Transverse colon (tissue), 4 donors: ENCODE measurements around the gene FLACC1. TPM values are rescaled to one million over a fixed set of nuclear protein-coding genes. Genes with fewer than 3 reads are reported as not detected.

Source experiments
- DNase-seq: peaks from one replicate; pipeline ENCODE4 v3.0.0-alpha.2; 2019
- H3K27ac ChIP-seq, 4 donors: fragments of 200-600 bp; sonication (generic); 2 replicates each; pipeline ENCODE4 v1.5.1; 2016 to 2018; ENCODE audit warnings: inconsistent platforms in 4 of 4
- H3K27me3 ChIP-seq: fragments of 200-600 bp; sonication (generic); 2 replicates; pipeline ENCODE4 v1.5.1; 2017; ENCODE audit warnings: inconsistent platforms
- H3K36me3 ChIP-seq, 4 donors: fragments of 200-600 bp; sonication (generic); 2 replicates each; pipeline ENCODE4 v1.5.1; 2017 to 2019; ENCODE audit warnings: inconsistent platforms in 4 of 4
- H3K4me1 ChIP-seq, 4 donors: fragments of 200-600 bp; sonication (generic); 2 replicates each; pipeline ENCODE4 v1.5.1; 2017 to 2020; ENCODE audit warnings: inconsistent platforms in 4 of 4
- H3K4me3 ChIP-seq, 4 donors: fragments of 200-600 bp; sonication (generic); 1 replicate in 1 of 4; 2 replicates in 3 of 4; pipeline versions ENCODE4 v1.5.1 to v1.6.1; 2017 to 2019; ENCODE audit warnings: inconsistent platforms in 4 of 4
- H3K9me3 ChIP-seq, 2 donors: fragments of 200-600 bp; sonication (generic); 2 replicates each; pipeline ENCODE4 v1.5.1; 2017 to 2019; ENCODE audit warnings: inconsistent platforms in 2 of 2
- CTCF ChIP-seq, 5 experiments: fragments of 200-600 bp in 3 of 5; fragments of 450-650 bp in 2 of 5; sonication (generic) in 3 of 5; IDR thresholded peaks; 1 replicate in 2 of 5; 2 replicates in 3 of 5; pipeline ENCODE4 v1.5.1; 2016 to 2017; ENCODE audit warnings: antibody characterized with exemption in 5 of 5, inconsistent platforms in 3 of 5, mild to moderate bottlenecking in 2 of 5, moderate library complexity in 1 of 5
- EP300 ChIP-seq: sonication (generic); formaldehyde crosslinking; IDR thresholded peaks from one replicate; pipeline ENCODE4 v1.6.1; 2017; ENCODE audit warnings: antibody characterized with exemption, low read depth
- POLR2A ChIP-seq: fragments of 450-650 bp; IDR thresholded peaks from one replicate; pipeline ENCODE4 v1.6.1; 2016; ENCODE audit warnings: antibody characterized with exemption, mild to moderate bottlenecking, moderate library complexity
- POLR2AphosphoS5 ChIP-seq, 3 donors: sonication (generic); formaldehyde crosslinking; IDR thresholded peaks; one replicate each; pipeline ENCODE4 v1.6.1; 2016; ENCODE audit warnings: antibody characterized with exemption in 3 of 3
- WGBS, 2 donors: methylation state at CpG; one replicate each; pipeline ENCODE4 v1.1.5; 2018; ENCODE audit warnings: low coverage in 1 of 2; 5-methylcytosine and 5-hydroxymethylcytosine counted together
- in situ Hi-C, 4 donors: fragments of 200-750 bp; cut with MboI; loops; one replicate each; pipeline versions ENCODE4 v1.15.0 to v1.15.1; 2017; ENCODE audit warnings: low sequenced_read_pairs in 3 of 4, low pct_ligation_motif_present in 1 of 4, low pct_unique_long_range_greater_than_20kb in 1 of 4
- intact Hi-C: fragments of 100-400 bp; cut with DNase I; formaldehyde crosslinking; loops from one replicate; pipeline ENCODE4 v1.15.1; 2023; ENCODE audit warnings: low total_unique reads
- total RNA-seq, 4 donors: library from RNA; depleted of rRNA; stranded (reverse); fragments of >200 nt; gene quantifications; one replicate each; pipeline ENCODE4 v1.1.0, GENCODE V29; 2016

FLACC1 gene
- total RNA-seq, 4 donors from 2014 or later = 1.6 to 5.2 (median 4.3) TPM; not detected in 1

GRCh38 chr2:201402651-201403562 lies 45.8 kb upstream of the FLACC1 start:
- no peak for TF ChIP-seq EP300
- no peak for TF ChIP-seq POLR2AphosphoS5 (IDR thresholded peaks at IDR 0.05)
- TF ChIP-seq CTCF (IDR thresholded peaks at IDR 0.05) = no peak
- TF ChIP-seq POLR2A = no peak
- H3K9me3 ChIP-seq = no peaks in the 10 kb centered on the region
- DNase-seq = no peak
- H3K36me3 ChIP-seq = peaks cover 0 to 4% (median under 1%) of the 10 kb centered on the region in 4 donors
- H3K27ac ChIP-seq = no peak overlapping the region
- intact Hi-C loops = no loop called here
- in situ Hi-C loops = no loop called here
- no peak overlapping the region for H3K4me3 ChIP-seq
- no peaks in the 10 kb centered on the region for H3K27me3 ChIP-seq
- 80 to 86% methylated on average over 6 of the region's 6 CpGs for WGBS, 2 donors
- peaks cover 13 to 51% (median 24%) of the 10 kb centered on the region in 4 donors for H3K4me1 ChIP-seq

- no peak overlapping the region for H3K4me3 ChIP-seq
- H3K4me1 ChIP-seq = peaks cover 10 to 47% (median 22%) of the 10 kb centered on the region in 4 donors
- 36 to 56% methylated on average over 3 of the region's 3 CpGs for WGBS, 2 donors
- H3K9me3 ChIP-seq = no peaks in the 10 kb centered on the region
- intact Hi-C loops (no loop called here), in situ Hi-C loops (no loop called here)
- H3K27ac ChIP-seq = no peak overlapping the region
- TF ChIP-seq EP300 (no peak), CTCF (IDR thresholded peaks at IDR 0.05) (no peak), POLR2AphosphoS5 (IDR thresholded peaks at IDR 0.05) (no peak), POLR2A (no peak)
- H3K36me3 ChIP-seq = peaks cover 0 to 12% (median 2%) of the 10 kb centered on the region in 4 donors
- no peak for DNase-seq
- no peaks in the 10 kb centered on the region for H3K27me3 ChIP-seq
Measured at GRCh38 chr2:201401815-201402214, 44.7 kb upstream of the FLACC1 start.

- no peaks in the 10 kb centered on the region for H3K9me3 ChIP-seq
- H3K4me1 ChIP-seq = peaks cover 0 to 5% (median 0%) of the 10 kb centered on the region in 4 donors
- TF ChIP-seq CTCF (IDR thresholded peaks at IDR 0.05) (no peak), POLR2AphosphoS5 (IDR thresholded peaks at IDR 0.05) (no peak), POLR2A (no peak), EP300 (no peak)
- WGBS, 2 donors = 76 to 83% methylated on average over 7 to 8 of the region's 8 CpGs
- DNase-seq = no peak
- in situ Hi-C loops (loop anchor here in 1 of 4 donors (25.0 kb wide), 1 partner anchor 484 kb away; no protein-coding TSS in a partner anchor), intact Hi-C loops (no loop called here)
- H3K27ac ChIP-seq = no peak overlapping the region
- H3K36me3 ChIP-seq = peaks cover 0 to 55% (median 23%) of the 10 kb centered on the region in 4 donors
- H3K27me3 ChIP-seq = no peaks in the 10 kb centered on the region
- no peak overlapping the region for H3K4me3 ChIP-seq
Measured at GRCh38 chr2:201396595-201396994, 39.5 kb upstream of the FLACC1 start.

- peaks cover 0 to 8% (median 2%) of the 10 kb centered on the region in 4 donors for H3K4me1 ChIP-seq
- in situ Hi-C loops (loop anchor here in 1 of 4 donors (25.0 kb wide), 1 partner anchor 471 kb away; no protein-coding TSS in a partner anchor), intact Hi-C loops (no loop called here)
- no peaks in the 10 kb centered on the region for H3K9me3 ChIP-seq
- 79% methylated on average over 1 of the region's 1 CpG; no CpG with 5 or more reads in 1 of the 2 donors for WGBS, 2 donors
- H3K27ac ChIP-seq = no peak overlapping the region
- DNase-seq = no peak
- H3K36me3 ChIP-seq = peaks cover 0 to 56% (median 21%) of the 10 kb centered on the region in 4 donors
- TF ChIP-seq POLR2AphosphoS5 (IDR thresholded peaks at IDR 0.05) = no peak
- no peak for TF ChIP-seq POLR2A
- TF ChIP-seq CTCF (IDR thresholded peaks at IDR 0.05) = no peak
- no peak for TF ChIP-seq EP300
- no peaks in the 10 kb centered on the region for H3K27me3 ChIP-seq
- no peak overlapping the region for H3K4me3 ChIP-seq
Measured at GRCh38 chr2:201383136-201383535, 26.0 kb upstream of the FLACC1 start.
